Activated CD4-positive, alpha-beta T cell treated with anti-CD3 and anti-CD28 coated beads for 36 hours (primary cell): ENCODE results near the gene NECAB2. TPM values are rescaled to one million over a fixed set of nuclear protein-coding genes. Genes with fewer than 3 reads are reported as not detected.

Experiments used
- ATAC-seq: fragments of 200-7000 bp; cut with Tn5 transposase; one replicate; pipeline ENCODE4 v1.10.0; 2021; ENCODE audit warnings: mild to moderate bottlenecking, moderate library complexity
- CTCF ChIA-PET: fragments of 350-600 bp; sonication (Branson Sonifier 250); formaldehyde crosslinking; loops from one replicate; lab custom pipeline; 2021; ENCODE audit warnings: antibody characterized with exemption; lab: Charles Lee
- POLR2A ChIA-PET: fragments of 350-600 bp; sonication (Branson Sonifier 250); formaldehyde crosslinking; loops from one replicate; lab custom pipeline; 2021; ENCODE audit warnings: antibody characterized with exemption, inconsistent platforms; lab: Charles Lee
- DNase-seq: peaks from one replicate; pipeline ENCODE4 v3.0.0-alpha.2; 2020
- H3K27ac Mint-ChIP-seq: one replicate; pipeline ENCODE4 v1.8.0; 2021; ENCODE audit warnings: mixed read lengths
- H3K27me3 Mint-ChIP-seq: one replicate; pipeline ENCODE4 v1.8.0; 2021; ENCODE audit warnings: mixed read lengths
- H3K36me3 Mint-ChIP-seq: one replicate; pipeline ENCODE4 v1.8.0; 2021; ENCODE audit warnings: low read depth, mixed read lengths
- H3K4me1 Mint-ChIP-seq: one replicate; pipeline ENCODE4 v1.8.0; 2021; ENCODE audit warnings: mixed read lengths
- H3K4me3 Mint-ChIP-seq: one replicate; pipeline ENCODE4 v1.8.0; 2021; ENCODE audit warnings: mild to moderate bottlenecking, moderate library complexity, mixed read lengths
- H3K9me3 Mint-ChIP-seq: one replicate; pipeline ENCODE4 v1.8.0; 2021; ENCODE audit warnings: low read depth, mixed read lengths
- intact Hi-C, 2 experiments: fragments of 100-400 bp; cut with DNase I in 1 of 2; cut with micrococcal nuclease in 1 of 2; formaldehyde crosslinking; loops; one replicate each; pipeline versions ENCODE4 v1.14.2 to v1.15.1; 2022 to 2024; cut with DNase I, micrococcal nuclease
- total RNA-seq, 2 experiments: library from RNA; stranded (reverse); gene quantifications; one replicate each; pipeline ENCODE4 v1.2.3, GENCODE V29; 2021

NECAB2 gene
- total RNA-seq, 2 experiments from 2014 or later: not detected

DNA sequence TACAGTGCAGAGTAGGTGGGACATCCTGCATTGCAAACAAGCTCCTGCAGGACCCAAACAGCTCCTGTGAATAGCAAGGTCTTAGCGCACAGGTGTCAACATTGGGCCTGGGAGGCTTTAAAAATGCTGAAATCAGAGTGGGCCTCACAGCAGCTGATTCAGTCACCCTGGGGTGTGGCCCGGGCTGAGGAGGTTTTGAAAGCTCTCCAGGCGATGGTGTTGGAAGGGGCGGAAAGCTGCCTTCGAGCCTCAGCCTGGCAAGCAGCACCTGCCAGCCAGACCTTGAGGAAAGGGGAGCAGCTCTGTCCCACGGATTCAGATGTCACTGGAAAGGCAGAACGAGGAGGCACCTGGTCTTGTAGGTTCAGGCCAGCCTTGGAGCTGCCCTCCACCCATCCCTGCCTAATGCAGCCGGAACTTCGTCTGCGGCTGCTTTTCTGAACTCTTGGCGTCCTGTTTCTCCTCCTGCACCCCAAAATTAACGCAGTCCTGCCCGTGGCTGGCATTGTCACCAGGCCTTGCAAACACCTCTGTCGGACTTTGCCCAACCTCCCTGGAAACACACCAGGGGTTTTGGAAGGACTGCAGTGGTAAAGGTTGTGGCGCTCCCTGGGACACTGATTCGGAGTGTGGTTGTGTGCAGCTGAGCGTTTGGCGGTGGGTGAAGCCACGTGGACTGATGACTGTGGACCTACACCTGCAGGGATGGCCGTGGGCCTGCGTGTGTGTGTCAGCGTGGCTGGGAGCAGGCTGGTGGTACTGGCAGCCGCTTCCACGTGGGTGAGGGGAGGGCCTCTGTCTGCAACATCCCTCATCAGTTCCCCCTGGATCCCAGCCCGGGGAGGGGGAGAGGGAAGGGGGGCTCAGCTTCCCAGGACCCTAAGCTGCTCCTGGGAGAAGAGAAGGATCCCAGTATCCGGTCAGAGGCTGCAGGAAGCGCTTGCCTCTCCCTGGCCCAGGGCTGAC lies 3.4 kb downstream of the NECAB2 start:
- Mint-ChIP-seq H3K27ac (no peak overlapping the region), H3K4me3 (no peak overlapping the region), H3K36me3 (no peaks in the 10 kb centered on the region), H3K4me1 (no peaks in the 10 kb centered on the region), H3K27me3 (peaks cover 20% of the 10 kb centered on the region), H3K9me3 (no peaks in the 10 kb centered on the region)
- ATAC-seq (no peak), DNase-seq (no peak)
- POLR2A ChIA-PET: no interaction called here
- intact Hi-C loops: loop anchor here in 1 of 2 experiments (5.0 kb wide), 1 partner anchor 96 kb away; no protein-coding TSS in a partner anchor
- CTCF ChIA-PET: interaction anchor here (0.7 to 1.1 kb wide), 2 partner anchors 95 to 143 kb away, joined by 3 read pairs; no protein-coding TSS in a partner anchor

DNA sequence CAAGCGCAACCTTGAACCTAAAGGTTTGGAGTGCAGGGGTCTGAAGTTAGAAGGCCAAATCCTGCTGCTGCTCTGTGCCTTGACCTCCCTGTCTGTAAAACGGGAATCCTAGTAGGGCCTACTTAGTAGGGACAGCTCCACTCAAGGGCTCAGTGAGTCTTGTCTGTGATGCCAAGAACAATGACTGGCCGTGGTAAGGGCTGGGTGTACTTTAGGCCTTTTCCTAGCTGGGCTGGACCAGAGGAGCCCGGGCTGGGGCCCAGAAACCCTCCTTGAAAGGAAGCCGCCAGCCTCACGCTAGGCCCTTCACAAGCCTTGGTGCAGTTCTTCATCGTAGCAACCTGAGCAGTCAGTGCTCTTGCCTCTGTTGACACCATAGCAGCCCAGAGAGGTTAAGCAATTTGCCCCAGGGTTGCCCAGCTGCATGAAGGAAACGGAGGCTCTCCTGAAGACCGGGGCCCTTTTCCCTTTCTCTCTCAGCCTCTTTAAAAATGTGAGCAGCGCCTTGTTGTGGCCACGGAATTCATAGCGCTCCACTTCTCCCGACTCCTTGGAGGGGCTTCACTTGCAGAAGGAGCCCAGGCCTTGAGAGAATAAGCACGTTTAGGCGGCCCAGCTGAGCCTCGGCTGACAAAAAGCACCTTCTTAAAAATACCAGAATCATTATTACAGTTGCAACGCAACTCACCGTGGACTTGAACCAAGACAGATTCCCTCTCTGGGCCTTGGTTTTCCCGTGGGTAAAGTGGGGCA lies 4.4 kb downstream of the NECAB2 start:
- Mint-ChIP-seq H3K36me3 (no peaks in the 10 kb centered on the region), H3K27ac (no peak overlapping the region)

DNA sequence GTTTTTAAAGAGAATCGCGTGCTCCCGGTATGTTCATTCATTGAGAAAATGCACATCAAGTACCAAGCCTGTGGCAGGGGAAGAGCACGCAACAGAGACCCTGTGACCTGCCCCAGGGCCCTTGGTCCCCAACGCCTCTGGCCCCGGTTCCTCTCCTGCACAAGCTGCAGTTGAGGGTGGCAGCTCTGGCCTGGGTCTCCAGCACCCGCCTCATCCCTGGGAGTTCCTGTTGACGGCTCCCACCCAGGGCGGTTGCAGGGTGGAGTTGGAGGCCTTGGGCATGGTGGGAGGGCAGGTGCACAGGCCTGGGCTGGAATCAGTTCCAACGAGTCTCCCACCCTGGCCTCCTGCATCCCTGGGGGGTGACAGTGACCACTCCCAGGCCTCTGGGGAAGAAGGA lies 5.0 kb downstream of the NECAB2 start:
- H3K4me3 Mint-ChIP-seq: no peak overlapping the region
- intact Hi-C loops: loop anchor here in 1 of 2 experiments (5.0 kb wide), 1 partner anchor 94 kb away; no protein-coding TSS in a partner anchor
- H3K27ac Mint-ChIP-seq: no peak overlapping the region
- no peaks in the 10 kb centered on the region for H3K4me1 Mint-ChIP-seq
- CTCF ChIA-PET: interaction anchor here (0.6 kb wide), 1 partner anchor 320 kb away, joined by 4 read pairs; no protein-coding TSS in a partner anchor
- H3K9me3 Mint-ChIP-seq: peaks cover 2% of the 10 kb centered on the region
- POLR2A ChIA-PET: no interaction called here
- ATAC-seq (no peak), DNase-seq (no peak)
- H3K27me3 Mint-ChIP-seq: peaks cover 17% of the 10 kb centered on the region
- no peaks in the 10 kb centered on the region for H3K36me3 Mint-ChIP-seq

More for the DNA sequence above, 4.4 kb downstream of the NECAB2 start:
- DNase-seq (no peak), ATAC-seq (no peak)
- Mint-ChIP-seq H3K4me3 (no peak overlapping the region), H3K9me3 (no peaks in the 10 kb centered on the region), H3K27me3 (peaks cover 20% of the 10 kb centered on the region), H3K4me1 (no peaks in the 10 kb centered on the region)
- ChIA-PET CTCF (interaction anchor here (0.6 kb wide), 1 partner anchor 321 kb away, joined by 4 read pairs; no protein-coding TSS in a partner anchor), POLR2A (no interaction called here)
- intact Hi-C loops: loop anchor here in 1 of 2 experiments (5.0 kb wide), 1 partner anchor 95 kb away; no protein-coding TSS in a partner anchor

- Mint-ChIP-seq H3K4me3 (no peak overlapping the region), H3K9me3 (peaks cover 7% of the 10 kb centered on the region), H3K27ac (no peak overlapping the region), H3K27me3 (peaks cover 17% of the 10 kb centered on the region), H3K36me3 (no peaks in the 10 kb centered on the region), H3K4me1 (no peaks in the 10 kb centered on the region)
- ATAC-seq (no peak), DNase-seq (no peak)
- intact Hi-C loops: loop anchor here in 1 of 2 experiments (5.0 kb wide), 1 partner anchor 94 kb away; no protein-coding TSS in a partner anchor
- ChIA-PET CTCF (no interaction called here), POLR2A (no interaction called here)
Measured at GRCh38 chr16:83973581-83974385, 5.7 kb downstream of the NECAB2 start.

- DNase-seq: no peak
- H3K36me3 Mint-ChIP-seq: no peaks in the 10 kb centered on the region
- ChIA-PET CTCF (no interaction called here), POLR2A (no interaction called here)
- H3K9me3 Mint-ChIP-seq: peaks cover 10% of the 10 kb centered on the region
- peaks cover 14% of the 10 kb centered on the region for H3K27me3 Mint-ChIP-seq
- H3K27ac Mint-ChIP-seq: no peak overlapping the region
- ATAC-seq: no peak
- intact Hi-C loops: loop anchor here in 1 of 2 experiments (5.0 kb wide), 1 partner anchor 93 kb away; no protein-coding TSS in a partner anchor
- no peaks in the 10 kb centered on the region for H3K4me1 Mint-ChIP-seq
- no peak overlapping the region for H3K4me3 Mint-ChIP-seq
Measured at GRCh38 chr16:83974475-83974874, 6.4 kb downstream of the NECAB2 start.

- ChIA-PET CTCF (interaction anchor here (0.6 kb wide), 1 partner anchor 200 kb away, joined by 3 read pairs; no protein-coding TSS in a partner anchor), POLR2A (no interaction called here)
- peaks cover 10% of the 10 kb centered on the region for H3K9me3 Mint-ChIP-seq
- no peak overlapping the region for H3K27ac Mint-ChIP-seq
- no peak for ATAC-seq
- H3K4me1 Mint-ChIP-seq: no peaks in the 10 kb centered on the region
- no peaks in the 10 kb centered on the region for H3K36me3 Mint-ChIP-seq
- no peak overlapping the region for H3K4me3 Mint-ChIP-seq
- H3K27me3 Mint-ChIP-seq: peaks cover 8% of the 10 kb centered on the region
- intact Hi-C loops: no loop called here
- DNase-seq: no peak
Measured at GRCh38 chr16:83975590-83976260, 7.7 kb downstream of the NECAB2 start.

DNA sequence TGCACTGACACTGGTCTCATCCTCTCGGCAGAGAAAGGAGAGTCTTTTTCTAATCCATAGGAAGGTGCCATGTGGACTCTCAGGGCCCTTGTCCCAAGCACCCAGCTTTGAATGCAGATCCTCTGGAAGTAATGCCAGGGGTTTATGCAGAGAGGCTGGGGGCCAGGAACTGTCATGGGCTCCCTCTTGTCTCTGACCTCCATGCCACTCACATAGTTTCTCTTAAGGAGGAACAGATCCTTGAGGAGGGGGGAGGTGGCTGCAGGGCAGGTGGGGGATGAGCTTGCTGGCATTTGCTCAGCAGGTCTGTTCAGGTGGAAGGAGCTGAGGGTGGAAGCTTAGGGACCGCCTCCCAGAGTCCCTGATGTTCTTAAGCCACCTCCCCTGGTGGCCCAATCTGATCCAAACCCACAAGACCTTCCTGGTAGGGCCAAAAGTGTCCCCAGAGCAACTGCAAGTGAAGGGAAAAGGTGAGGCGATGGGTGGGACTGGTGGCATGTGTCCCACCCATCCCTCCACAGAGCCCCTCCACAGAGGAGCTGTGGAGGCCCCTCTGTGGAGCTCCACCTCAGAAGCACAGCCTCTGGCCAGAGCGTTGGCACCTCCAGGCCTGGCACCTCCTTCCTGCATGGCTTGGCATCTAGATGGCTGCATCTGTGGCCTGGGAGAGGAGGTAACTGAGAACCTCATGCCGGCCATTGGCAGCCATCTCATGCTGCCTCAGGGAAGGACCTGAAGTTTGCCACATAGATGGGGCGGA lies 9.2 kb downstream of the NECAB2 start:
- Mint-ChIP-seq H3K4me1 (no peaks in the 10 kb centered on the region), H3K36me3 (no peaks in the 10 kb centered on the region), H3K4me3 (no peak overlapping the region), H3K27me3 (peaks cover 4% of the 10 kb centered on the region), H3K9me3 (peaks cover 10% of the 10 kb centered on the region), H3K27ac (no peak overlapping the region)
- intact Hi-C loops: no loop called here
- CTCF ChIA-PET: interaction anchor here (1.3 kb wide), 1 partner anchor 51 kb away, joined by 8 read pairs; no protein-coding TSS in a partner anchor
- ATAC-seq: no peak
- POLR2A ChIA-PET: no interaction called here
- no peak for DNase-seq

GRCh38 chr16:83978401-83978904 lies 10.4 kb downstream of the NECAB2 start:
- H3K4me3 Mint-ChIP-seq: no peak overlapping the region
- CTCF ChIA-PET: interaction anchor here (1.1 to 1.3 kb wide), 2 partner anchors 14 to 52 kb away, joined by 4 to 8 read pairs; no protein-coding TSS in a partner anchor
- intact Hi-C loops: no loop called here
- no peak overlapping the region for H3K27ac Mint-ChIP-seq
- no peaks in the 10 kb centered on the region for H3K36me3 Mint-ChIP-seq
- peaks cover 10% of the 10 kb centered on the region for H3K9me3 Mint-ChIP-seq
- no peaks in the 10 kb centered on the region for H3K4me1 Mint-ChIP-seq
- POLR2A ChIA-PET: no interaction called here
- no peak for ATAC-seq
- H3K27me3 Mint-ChIP-seq: peaks cover 4% of the 10 kb centered on the region
- DNase-seq: no peak

- H3K27me3 Mint-ChIP-seq: peaks cover 3% of the 10 kb centered on the region
- intact Hi-C loops: no loop called here
- ChIA-PET CTCF (no interaction called here), POLR2A (no interaction called here)
- ATAC-seq (no peak), DNase-seq (no peak)
- H3K27ac Mint-ChIP-seq: no peak overlapping the region
- H3K36me3 Mint-ChIP-seq: no peaks in the 10 kb centered on the region
- no peak overlapping the region for H3K4me3 Mint-ChIP-seq
- no peaks in the 10 kb centered on the region for H3K4me1 Mint-ChIP-seq
- peaks cover 10% of the 10 kb centered on the region for H3K9me3 Mint-ChIP-seq
Measured at GRCh38 chr16:83979441-83979840, 11.4 kb downstream of the NECAB2 start.

GRCh38 chr16:83980794-83981193 lies 12.8 kb downstream of the NECAB2 start:
- intact Hi-C loops: no loop called here
- Mint-ChIP-seq H3K36me3 (no peaks in the 10 kb centered on the region), H3K9me3 (peaks cover 10% of the 10 kb centered on the region), H3K27me3 (no peaks in the 10 kb centered on the region), H3K4me3 (no peak overlapping the region), H3K27ac (no peak overlapping the region), H3K4me1 (no peaks in the 10 kb centered on the region)
- ATAC-seq (no peak), DNase-seq (no peak)
- ChIA-PET CTCF (no interaction called here), POLR2A (no interaction called here)
